ENCODE measurements around the gene ATRX.

The ATRX gene

GRCh38 chrX:77595848-77596247 lies 190.2 kb downstream of the ATRX start:
- no peak for TF ChIP-seq SPI1 (IDR thresholded peaks at IDR 0.05; ENCODE audit: borderline replicate concordance, low read depth)
- no peak for TF ChIP-seq REST (IDR thresholded peaks at IDR 0.05; ENCODE audit: insufficient replicate concordance, low read depth)
- no peak for TF ChIP-seq GABPA (IDR thresholded peaks at IDR 0.05; ENCODE audit: low read depth)
- TF ChIP-seq POLR2AphosphoS5 (IDR thresholded peaks at IDR 0.05; ENCODE audit: low read depth) = no peak
- no peak for TF ChIP-seq CTCF (IDR thresholded peaks at IDR 0.05; ENCODE audit: insufficient read depth, low read length)
- no peak for DNase-seq (ENCODE audit: low read depth in 1 of 2, low spot score in 1 of 2)
- Histone ChIP-seq H3K4me3 (replicated peaks; ENCODE audit: insufficient read depth, low read length) (no peak overlapping the region), H3K27me3 (ENCODE audit: insufficient read depth, poor library complexity, severe bottlenecking) (no peaks in the 10 kb centered on the region), H3K27ac (replicated peaks) (no peak overlapping the region)

- DNase-seq (ENCODE audit: low read depth in 1 of 2, low spot score in 1 of 2) = no peak
- TF ChIP-seq POLR2AphosphoS5 (IDR thresholded peaks at IDR 0.05; ENCODE audit: low read depth) (no peak), GABPA (IDR thresholded peaks at IDR 0.05; ENCODE audit: low read depth) (no peak), CTCF (IDR thresholded peaks at IDR 0.05; ENCODE audit: insufficient read depth, low read length) (no peak), SPI1 (IDR thresholded peaks at IDR 0.05; ENCODE audit: borderline replicate concordance, low read depth) (no peak), REST (IDR thresholded peaks at IDR 0.05; ENCODE audit: insufficient replicate concordance, low read depth) (no peak)
- no peak overlapping the region for H3K4me3 ChIP-seq (replicated peaks; ENCODE audit: insufficient read depth, low read length)
- H3K27ac ChIP-seq (replicated peaks) = no peak overlapping the region
- no peaks in the 10 kb centered on the region for H3K27me3 ChIP-seq (ENCODE audit: insufficient read depth, poor library complexity, severe bottlenecking)
Observed at GRCh38 chrX:77572322-77572721, 213.7 kb downstream of the ATRX start.

GRCh38 chrX:77565278-77565677 lies 220.7 kb downstream of the ATRX start:
- DNase-seq (ENCODE audit: low read depth in 1 of 2, low spot score in 1 of 2) = no peak
- H3K27ac ChIP-seq (replicated peaks) = no peak overlapping the region
- H3K27me3 ChIP-seq (ENCODE audit: insufficient read depth, poor library complexity, severe bottlenecking) = no peaks in the 10 kb centered on the region
- H3K4me3 ChIP-seq (replicated peaks; ENCODE audit: insufficient read depth, low read length) = no peak overlapping the region
- TF ChIP-seq CTCF (IDR thresholded peaks at IDR 0.05; ENCODE audit: insufficient read depth, low read length) (no peak), POLR2AphosphoS5 (IDR thresholded peaks at IDR 0.05; ENCODE audit: low read depth) (no peak), SPI1 (IDR thresholded peaks at IDR 0.05; ENCODE audit: borderline replicate concordance, low read depth) (no peak), REST (IDR thresholded peaks at IDR 0.05; ENCODE audit: insufficient replicate concordance, low read depth) (no peak), GABPA (IDR thresholded peaks at IDR 0.05; ENCODE audit: low read depth) (no peak)

Measured in HL-60 (cell line).